Astrocyte (in vitro differentiated cells and primary cell): ENCODE data around the gene AP3S1.

Experiments
- CTCF ChIP-seq: IDR thresholded peaks from 2 replicates; pipeline ENCODE4 v1.5.1; 2011; ENCODE audit warnings: low read depth, mild to moderate bottlenecking, inconsistent platforms, low read length, moderate library complexity; ENCODE audit not compliant: insufficient read depth
- EZH2 ChIP-seq: IDR thresholded peaks from 2 replicates; pipeline ENCODE4 v1.6.1; 2012; ENCODE audit warnings: mild to moderate bottlenecking, low read length, inconsistent platforms; ENCODE audit not compliant: insufficient read depth

GRCh38 chr5:115962239-115962564, 120.5 kb downstream of the AP3S1 start, which contains the start of gene LVRN:
- TF ChIP-seq CTCF (no peak), EZH2 (no peak)
